Type B pancreatic cell (in vitro differentiated cells): ENCODE data around the gene ATP8B4. TPM values are rescaled to one million over a fixed set of nuclear protein-coding genes. Genes with fewer than 3 reads are reported as not detected.

Experiments used
- DNase-seq: peaks from one replicate; pipeline ENCODE4 v3.0.0; 2021; ENCODE audit warnings: mixed read lengths; ENCODE audit not compliant: unreplicated experiment; ENCODE audit errors: extremely low spot score
- H3K27ac Mint-ChIP-seq: 2 replicates; pipeline ENCODE4 v1.8.0; 2021; ENCODE audit warnings: mild to moderate bottlenecking, mixed read lengths
- H3K27me3 Mint-ChIP-seq: 2 replicates; pipeline ENCODE4 v1.8.0; 2021; ENCODE audit warnings: mixed read lengths
- H3K36me3 Mint-ChIP-seq: 2 replicates; pipeline ENCODE4 v1.8.0; 2021; ENCODE audit warnings: mixed read lengths
- H3K4me1 Mint-ChIP-seq: one replicate; pipeline ENCODE4 v1.8.0; 2021; ENCODE audit warnings: mixed read lengths; ENCODE audit not compliant: unreplicated experiment
- H3K4me3 Mint-ChIP-seq: 2 replicates; pipeline ENCODE4 v1.8.0; 2021; ENCODE audit warnings: mild to moderate bottlenecking, mixed read lengths
- H3K9me3 Mint-ChIP-seq: 2 replicates; pipeline ENCODE4 v1.8.0; 2021; ENCODE audit warnings: mixed read lengths
- CTCF ChIP-seq: fragments of 200-600 bp; sonication (generic); conservative IDR thresholded peaks from 2 replicates; pipeline ENCODE4 v1.5.0; 2021; ENCODE audit warnings: antibody characterized with exemption, mild to moderate bottlenecking
- total RNA-seq: library from RNA; stranded (reverse); gene quantifications from 2 replicates; pipeline ENCODE4 v1.2.1, GENCODE V29; 2021; ENCODE audit warnings: low replicate concordance

Gene ATP8B4
- total RNA-seq, 1 donor from 2014 or later = 2.2 TPM

- Mint-ChIP-seq H3K36me3 (no peaks in the 10 kb centered on the region), H3K9me3 (peaks cover 5% of the 10 kb centered on the region), H3K4me1 (no peaks in the 10 kb centered on the region), H3K27ac (no peak overlapping the region), H3K4me3 (no peak overlapping the region), H3K27me3 (no peaks in the 10 kb centered on the region)
- no peak for DNase-seq
- TF ChIP-seq CTCF = no peak
These were observed 11.2 kb downstream of the ATP8B4 start for GRCh38 chr15:50107591-50108408.

- DNase-seq = no peak
- Mint-ChIP-seq H3K27me3 (no peaks in the 10 kb centered on the region), H3K4me1 (no peaks in the 10 kb centered on the region), H3K9me3 (peaks cover 5% of the 10 kb centered on the region), H3K36me3 (no peaks in the 10 kb centered on the region), H3K4me3 (no peak overlapping the region), H3K27ac (no peak overlapping the region)
- no peak for TF ChIP-seq CTCF
These were observed 11.9 kb downstream of the ATP8B4 start for GRCh38 chr15:50107157-50107556.

GRCh38 chr15:50106457-50106856 lies 12.6 kb downstream of the ATP8B4 start:
- no peak overlapping the region for H3K4me3 Mint-ChIP-seq
- H3K36me3 Mint-ChIP-seq = no peaks in the 10 kb centered on the region
- no peak for TF ChIP-seq CTCF
- H3K9me3 Mint-ChIP-seq = peaks cover 5% of the 10 kb centered on the region
- no peak overlapping the region for H3K27ac Mint-ChIP-seq
- H3K4me1 Mint-ChIP-seq = no peaks in the 10 kb centered on the region
- DNase-seq = no peak
- no peaks in the 10 kb centered on the region for H3K27me3 Mint-ChIP-seq

- Mint-ChIP-seq H3K4me3 (no peak overlapping the region), H3K27ac (no peak overlapping the region)
These were observed 18.5 kb downstream of the ATP8B4 start for GRCh38 chr15:50100486-50100885.

GRCh38 chr15:50098545-50098944 lies 20.5 kb downstream of the ATP8B4 start:
- TF ChIP-seq CTCF = no peak
- no peak overlapping the region for H3K27ac Mint-ChIP-seq
- H3K36me3 Mint-ChIP-seq = no peaks in the 10 kb centered on the region
- no peaks in the 10 kb centered on the region for H3K4me1 Mint-ChIP-seq
- peaks cover 5% of the 10 kb centered on the region for H3K9me3 Mint-ChIP-seq
- no peaks in the 10 kb centered on the region for H3K27me3 Mint-ChIP-seq
- no peak overlapping the region for H3K4me3 Mint-ChIP-seq
- no peak for DNase-seq

More at GRCh38 chr15:50100486-50100885, 18.5 kb downstream of the ATP8B4 start:
- H3K4me1 Mint-ChIP-seq = no peaks in the 10 kb centered on the region
- TF ChIP-seq CTCF = no peak
- no peak for DNase-seq
- no peaks in the 10 kb centered on the region for H3K36me3 Mint-ChIP-seq
- no peaks in the 10 kb centered on the region for H3K27me3 Mint-ChIP-seq
- H3K9me3 Mint-ChIP-seq = peaks cover 5% of the 10 kb centered on the region
